OCI-LY7 (cell line): ENCODE data around the gene SLC16A2. TPM values are rescaled to one million over a fixed set of nuclear protein-coding genes. Genes with fewer than 3 reads are reported as not detected.

Source experiments
- BruUV-seq: library from RNA; stranded (reverse); fragments of 400-500 nt; replicated peaks from 2 replicates; lab custom pipeline; 2021; lab: Mats Ljungman, UMichigan
- CTCF ChIA-PET: fragments of 300-600 bp; sonication (Branson Sonifier 250); formaldehyde crosslinking; loops from one replicate; lab custom pipeline; 2022; ENCODE audit warnings: antibody characterized with exemption; ENCODE audit not compliant: unreplicated experiment; lab: Charles Lee
- POLR2A ChIA-PET: fragments of 300-600 bp; sonication (Branson Sonifier 250); formaldehyde crosslinking; loops from one replicate; lab custom pipeline; 2022; ENCODE audit warnings: antibody characterized with exemption; lab: Charles Lee
- DNase-seq: peaks from one replicate; pipeline ENCODE4 v3.0.0-alpha.2; 2015; ENCODE audit warnings: low spot score
- H2AFZ ChIP-seq: fragments of 200-600 bp; sonication (generic), shearing (Covaris generic); 2 replicates; pipeline ENCODE4 v1.6.1; 2014; ENCODE audit warnings: mild to moderate bottlenecking, antibody characterized with exemption, low read length, moderate library complexity
- H3K27ac ChIP-seq: fragments of 200-600 bp; sonication (generic); 2 replicates; pipeline ENCODE4 v1.5.1; 2014; ENCODE audit warnings: mixed run types, low read depth, mild to moderate bottlenecking, moderate library complexity, low read length, inconsistent platforms; ENCODE audit not compliant: poor library complexity, severe bottlenecking
- H3K36me3 ChIP-seq: fragments of 200-600 bp; sonication (generic); 2 replicates; pipeline ENCODE4 v1.6.1; 2014; ENCODE audit warnings: mild to moderate bottlenecking, antibody characterized with exemption, low read length, moderate library complexity, mixed read lengths; ENCODE audit not compliant: insufficient read depth
- H3K4me1 ChIP-seq: fragments of 200-600 bp; sonication (generic); 2 replicates; pipeline ENCODE4 v1.5.1; 2014; ENCODE audit warnings: mild to moderate bottlenecking, low read length; ENCODE audit not compliant: insufficient read depth, poor library complexity, severe bottlenecking
- H3K4me2 ChIP-seq: fragments of 200-600 bp; sonication (generic); 2 replicates; pipeline ENCODE4 v1.6.1; 2014; ENCODE audit warnings: mild to moderate bottlenecking, low read length
- H3K4me3 ChIP-seq: fragments of 200-600 bp; sonication (generic); 2 replicates; pipeline ENCODE4 v1.5.1; 2014; ENCODE audit warnings: mild to moderate bottlenecking, low read depth, low read length; ENCODE audit not compliant: poor library complexity, severe bottlenecking
- H3K79me2 ChIP-seq: fragments of 200-600 bp; sonication (generic); 2 replicates; pipeline ENCODE4 v1.6.1; 2016; ENCODE audit warnings: low read depth, mild to moderate bottlenecking, low read length, moderate library complexity, mixed read lengths; ENCODE audit not compliant: insufficient read depth
- H3K9me2 ChIP-seq: fragments of 200-600 bp; sonication (generic); 2 replicates; pipeline ENCODE4 v1.6.1; 2016; ENCODE audit warnings: mild to moderate bottlenecking, low read length, mixed read lengths; ENCODE audit not compliant: insufficient read depth
- H3K9me3 ChIP-seq: fragments of 200-600 bp; sonication (generic); 2 replicates; pipeline ENCODE4 v1.6.1; 2014; ENCODE audit warnings: mild to moderate bottlenecking, mixed run types, low read length, mixed read lengths
- H4K20me1 ChIP-seq: fragments of 200-600 bp; sonication (generic); 2 replicates; pipeline ENCODE4 v1.6.1; 2014; ENCODE audit warnings: mild to moderate bottlenecking, antibody characterized with exemption, low read length, moderate library complexity, mixed read lengths; ENCODE audit not compliant: insufficient read depth
- CTCF ChIP-seq: fragments of 200-600 bp; sonication (generic); conservative IDR thresholded peaks from 2 replicates; pipeline ENCODE4 v1.5.1; 2014; ENCODE audit warnings: mild to moderate bottlenecking, antibody characterized with exemption, low read length, moderate library complexity, mixed read lengths
- EZH2phosphoT487 ChIP-seq: fragments of 200-600 bp; sonication (generic); IDR thresholded peaks from 2 replicates; pipeline ENCODE4 v1.6.1; 2018; ENCODE audit warnings: low read depth, borderline replicate concordance, mild to moderate bottlenecking, mixed run types, antibody characterized with exemption, low read length, moderate library complexity, mixed read lengths
- intact Hi-C: fragments of 100-400 bp; cut with micrococcal nuclease; formaldehyde crosslinking; loops from one replicate; pipeline ENCODE4 v1.10.0; 2022; ENCODE audit not compliant: unreplicated experiment
- total RNA-seq, 2 experiments: library from RNA; depleted of rRNA in 1 of 2; stranded (reverse); fragments of >200 nt in 1 of 2; shearing (Covaris generic) in 1 of 2; gene quantifications; 2 replicates each; pipeline ENCODE4 v1.2.3, GENCODE V29; 2014 to 2022

SLC16A2 gene
- total RNA-seq, 2 experiments from 2014 or later, result not detected

- H3K9me3 ChIP-seq, result no peaks in the 10 kb centered on the region
Observed at GRCh38 chrX:74437530-74437929, 16.2 kb downstream of the SLC16A2 start.

GRCh38 chrX:74438764-74439163 lies 17.5 kb downstream of the SLC16A2 start:
- Histone ChIP-seq H3K4me1 (no peaks in the 10 kb centered on the region), H3K9me3 (no peaks in the 10 kb centered on the region), H3K4me3 (no peak overlapping the region), H3K27ac (no peak overlapping the region), H2AFZ (no peak overlapping the region), H3K4me2 (no peak overlapping the region), H3K79me2 (no peaks in the 10 kb centered on the region), H4K20me1 (no peaks in the 10 kb centered on the region), H3K9me2 (no peaks in the 10 kb centered on the region), H3K36me3 (no peaks in the 10 kb centered on the region)
- no peak for TF ChIP-seq CTCF
- no peak for TF ChIP-seq EZH2phosphoT487
- intact Hi-C loops, result no loop called here
- ChIA-PET CTCF (no interaction called here), POLR2A (no interaction called here)
- no peak for DNase-seq
- no TSS peak for BruUV-seq

More at GRCh38 chrX:74437530-74437929, 16.2 kb downstream of the SLC16A2 start:
- intact Hi-C loops, result no loop called here
- no TSS peak for BruUV-seq
- ChIA-PET POLR2A (interaction anchor here (0.6 kb wide), 1 partner anchor 446 kb away, joined by 3 read pairs; no protein-coding TSS in a partner anchor), CTCF (no interaction called here)
- Histone ChIP-seq H3K36me3 (no peaks in the 10 kb centered on the region), H3K4me3 (no peak overlapping the region), H3K27ac (no peak overlapping the region), H3K4me2 (no peak overlapping the region), H4K20me1 (no peaks in the 10 kb centered on the region), H3K9me2 (no peaks in the 10 kb centered on the region), H3K4me1 (no peaks in the 10 kb centered on the region), H3K79me2 (no peaks in the 10 kb centered on the region), H2AFZ (no peak overlapping the region)
- TF ChIP-seq CTCF (no peak), EZH2phosphoT487 (no peak)
- no peak for DNase-seq

GRCh38 chrX:74445099-74445498 lies 23.8 kb downstream of the SLC16A2 start:
- H3K4me1 ChIP-seq, result no peaks in the 10 kb centered on the region
- no peaks in the 10 kb centered on the region for H3K79me2 ChIP-seq
- H3K4me3 ChIP-seq, result no peak overlapping the region
- no TSS peak for BruUV-seq
- no peak overlapping the region for H3K27ac ChIP-seq
- no peak overlapping the region for H3K4me2 ChIP-seq
- ChIA-PET POLR2A (no interaction called here), CTCF (no interaction called here)
- H3K9me3 ChIP-seq, result no peaks in the 10 kb centered on the region
- no peaks in the 10 kb centered on the region for H3K9me2 ChIP-seq
- TF ChIP-seq EZH2phosphoT487 (no peak), CTCF (no peak)
- no peaks in the 10 kb centered on the region for H4K20me1 ChIP-seq
- H2AFZ ChIP-seq, result no peak overlapping the region
- no peaks in the 10 kb centered on the region for H3K36me3 ChIP-seq
- intact Hi-C loops, result no loop called here
- DNase-seq, result no peak
